Measurements from ENCODE around the gene EPS8L2. TPM values are rescaled to one million over a fixed set of nuclear protein-coding genes. Genes with fewer than 3 reads are reported as not detected.
A peak's percentile ranks its signal among the peaks of the same experiment; 100 is the strongest.

Gene EPS8L2
- total and polyA plus RNA-seq, 2 experiments from 2014 or later = 157 to 310 TPM

DNA sequence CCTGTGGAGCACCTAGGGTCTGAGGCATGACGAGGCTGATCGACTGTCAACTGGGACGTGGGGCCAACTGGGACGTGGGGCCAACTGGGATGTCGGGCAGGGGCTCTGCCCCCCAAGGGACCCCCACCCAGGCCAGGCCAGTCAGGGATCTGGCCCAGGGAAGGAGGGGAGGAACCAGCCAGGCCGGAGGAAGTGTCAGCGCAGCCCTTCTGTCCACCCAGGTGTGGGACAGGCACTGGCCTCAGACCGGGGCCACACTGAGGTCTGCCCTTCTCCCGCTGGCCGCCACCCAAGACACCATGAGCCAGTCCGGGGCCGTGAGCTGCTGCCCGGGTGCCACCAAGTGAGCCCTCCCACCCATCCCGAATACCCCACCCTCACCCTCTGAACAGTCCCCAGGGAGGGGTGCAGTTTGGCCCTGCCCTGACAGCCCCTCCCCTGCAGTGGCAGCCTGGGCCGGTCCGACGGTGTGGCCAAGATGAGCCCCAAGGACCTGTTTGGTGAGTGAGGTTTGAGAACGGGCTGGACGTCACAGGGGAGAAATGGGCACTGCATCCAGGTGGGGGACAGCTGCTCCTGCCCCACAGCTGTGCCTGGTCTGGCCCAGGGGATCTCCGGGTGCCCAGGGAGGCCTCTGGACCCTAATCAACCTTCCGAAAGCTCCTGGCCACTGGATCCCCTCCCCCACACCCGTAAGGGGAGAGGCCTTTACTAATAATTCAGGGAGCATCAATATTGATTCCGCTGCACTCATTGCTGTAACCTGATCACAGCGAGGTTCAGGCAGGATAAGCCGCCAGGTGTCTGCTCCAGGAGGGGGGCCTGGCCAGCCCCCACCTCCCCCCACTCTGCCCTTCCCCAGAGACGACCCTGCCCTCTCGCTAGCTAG, 3.3 kb downstream of the EPS8L2 start:
- WGBS (ENCODE audit: low lambda C conversion rate, missing lambda C conversion rate) = 71% methylated on average over 23 of the region's 27 CpGs
- Histone ChIP-seq H3K27me3 (no peaks in the 10 kb centered on the region), H3K4me1 (ENCODE audit: insufficient read depth) (peaks cover 62% of the 10 kb centered on the region), H3K9me3 (ENCODE audit: low read depth) (no peaks in the 10 kb centered on the region), H3K4me2 (peak overlapping the region; percentile 61), H2AFZ (no peak overlapping the region), H3K4me3 (no peak overlapping the region), H3K27ac (peak overlapping the region; percentile 68), H4K20me1 (ENCODE audit: insufficient read depth, poor library complexity, severe bottlenecking) (no peaks in the 10 kb centered on the region), H3K79me2 (peaks cover 61% of the 10 kb centered on the region), H3K9me2 (replicated peaks; ENCODE audit: insufficient read depth) (no peaks in the 10 kb centered on the region), H3K36me3 (replicated peaks; ENCODE audit: insufficient read depth, low read depth) (no peaks in the 10 kb centered on the region)
- DNase-seq (ENCODE audit: low spot score) = peak; percentile 20
- TF ChIP-seq, protein P1, sequence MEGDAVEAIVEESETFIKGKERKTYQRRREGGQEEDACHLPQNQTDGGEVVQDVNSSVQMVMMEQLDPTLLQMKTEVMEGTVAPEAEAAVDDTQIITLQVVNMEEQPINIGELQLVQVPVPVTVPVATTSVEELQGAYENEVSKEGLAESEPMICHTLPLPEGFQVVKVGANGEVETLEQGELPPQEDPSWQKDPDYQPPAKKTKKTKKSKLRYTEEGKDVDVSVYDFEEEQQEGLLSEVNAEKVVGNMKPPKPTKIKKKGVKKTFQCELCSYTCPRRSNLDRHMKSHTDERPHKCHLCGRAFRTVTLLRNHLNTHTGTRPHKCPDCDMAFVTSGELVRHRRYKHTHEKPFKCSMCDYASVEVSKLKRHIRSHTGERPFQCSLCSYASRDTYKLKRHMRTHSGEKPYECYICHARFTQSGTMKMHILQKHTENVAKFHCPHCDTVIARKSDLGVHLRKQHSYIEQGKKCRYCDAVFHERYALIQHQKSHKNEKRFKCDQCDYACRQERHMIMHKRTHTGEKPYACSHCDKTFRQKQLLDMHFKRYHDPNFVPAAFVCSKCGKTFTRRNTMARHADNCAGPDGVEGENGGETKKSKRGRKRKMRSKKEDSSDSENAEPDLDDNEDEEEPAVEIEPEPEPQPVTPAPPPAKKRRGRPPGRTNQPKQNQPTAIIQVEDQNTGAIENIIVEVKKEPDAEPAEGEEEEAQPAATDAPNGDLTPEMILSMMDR (IDR thresholded peaks at IDR 0.05; ENCODE audit: poor library complexity) = no peak
- TF ChIP-seq EZH2 (IDR thresholded peaks at IDR 0.05; ENCODE audit: borderline replicate concordance) = no peak
- no peak for TF ChIP-seq EZH2phosphoT487 (IDR thresholded peaks at IDR 0.05; ENCODE audit: low read depth, severe bottlenecking, unreplicated experiment)

DNA sequence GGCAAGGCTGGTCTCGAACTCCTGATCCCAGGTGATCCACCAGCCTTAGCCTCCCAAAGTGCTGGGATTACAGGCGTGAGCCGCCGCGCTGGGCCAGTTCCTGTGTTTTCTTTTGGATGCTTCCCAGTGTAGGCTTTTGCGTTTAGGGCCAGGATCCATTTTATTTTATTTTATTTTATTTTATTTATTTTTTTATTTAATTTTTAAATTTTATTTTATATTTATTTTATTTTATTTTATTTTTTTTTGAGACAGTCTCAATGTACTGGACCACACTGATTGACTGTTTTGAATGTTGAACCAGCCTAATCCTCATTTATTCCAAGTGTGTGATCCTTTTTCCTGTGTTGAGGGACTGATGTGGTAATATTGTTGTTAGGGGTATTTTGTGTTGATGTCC, 8.4 kb downstream of the EPS8L2 start:
- no peak overlapping the region for H3K4me3 ChIP-seq
- 99% methylated on average over 6 of the region's 6 CpGs for WGBS (ENCODE audit: low lambda C conversion rate, missing lambda C conversion rate)
- H3K36me3 ChIP-seq (replicated peaks; ENCODE audit: insufficient read depth, low read depth) = no peaks in the 10 kb centered on the region
- no peaks in the 10 kb centered on the region for H3K9me2 ChIP-seq (replicated peaks; ENCODE audit: insufficient read depth)
- peaks cover 13% of the 10 kb centered on the region for H4K20me1 ChIP-seq (ENCODE audit: insufficient read depth, poor library complexity, severe bottlenecking)
- no peaks in the 10 kb centered on the region for H3K9me3 ChIP-seq (ENCODE audit: low read depth)
- H3K4me2 ChIP-seq = no peak overlapping the region
- no peaks in the 10 kb centered on the region for H3K27me3 ChIP-seq
- H3K27ac ChIP-seq = no peak overlapping the region
- peaks cover 64% of the 10 kb centered on the region for H3K79me2 ChIP-seq
- H3K4me1 ChIP-seq (ENCODE audit: insufficient read depth) = peaks cover 24% of the 10 kb centered on the region
- TF ChIP-seq, protein P1 (IDR thresholded peaks at IDR 0.05; ENCODE audit: poor library complexity) = no peak
- TF ChIP-seq EZH2 (IDR thresholded peaks at IDR 0.05; ENCODE audit: borderline replicate concordance) = no peak
- no peak for TF ChIP-seq EZH2phosphoT487 (IDR thresholded peaks at IDR 0.05; ENCODE audit: low read depth, severe bottlenecking, unreplicated experiment)
- DNase-seq (ENCODE audit: low spot score) = no peak
- H2AFZ ChIP-seq = no peak overlapping the region

DNA sequence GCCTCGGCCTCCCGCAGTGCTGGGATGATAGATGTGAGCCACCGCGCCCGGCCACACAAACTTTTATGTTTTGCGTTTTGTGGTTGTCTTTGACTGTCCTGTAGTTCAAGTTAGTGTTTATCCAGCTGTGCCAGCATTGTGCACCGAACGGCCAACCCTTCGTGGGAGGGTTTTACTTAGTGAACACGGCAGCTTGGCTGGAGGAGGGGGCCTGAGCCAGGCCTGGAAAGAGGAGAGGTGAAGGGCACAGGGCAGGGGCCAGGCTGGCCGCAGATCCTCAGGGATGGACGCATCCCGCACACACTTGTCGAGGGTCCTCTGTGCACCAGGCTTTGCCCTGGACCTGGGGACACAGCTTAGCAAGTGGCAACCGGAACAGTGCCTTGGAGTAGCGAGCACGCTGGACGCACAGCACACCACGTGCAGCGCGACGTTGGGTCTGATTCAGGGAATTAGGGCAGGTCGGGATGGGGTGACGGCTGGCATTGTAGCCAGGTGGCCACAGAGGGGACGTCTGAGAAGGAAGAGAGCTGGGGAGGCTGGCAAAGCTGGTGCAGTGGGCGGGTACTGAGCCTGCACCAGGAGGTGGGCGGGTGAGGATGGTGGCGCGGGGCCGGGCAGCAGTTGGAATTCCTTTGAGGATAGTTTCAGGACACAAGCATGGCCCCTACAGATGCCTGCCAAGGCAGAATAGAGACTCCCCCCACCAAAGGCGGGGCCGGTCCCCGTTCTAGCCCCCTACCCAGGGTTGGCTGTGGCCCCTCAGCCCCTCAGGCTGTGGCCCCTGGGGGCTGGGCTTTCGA, 13.4 kb downstream of the EPS8L2 start:
- Histone ChIP-seq H4K20me1 (ENCODE audit: insufficient read depth, poor library complexity, severe bottlenecking) (peaks cover 13% of the 10 kb centered on the region), H3K9me3 (ENCODE audit: low read depth) (no peaks in the 10 kb centered on the region), H3K36me3 (replicated peaks; ENCODE audit: insufficient read depth, low read depth) (no peaks in the 10 kb centered on the region), H3K79me2 (peaks cover 32% of the 10 kb centered on the region), H3K27ac (no peak overlapping the region), H3K4me1 (ENCODE audit: insufficient read depth) (no peaks in the 10 kb centered on the region), H3K9me2 (replicated peaks; ENCODE audit: insufficient read depth) (no peaks in the 10 kb centered on the region), H3K4me3 (no peak overlapping the region), H2AFZ (no peak overlapping the region), H3K4me2 (no peak overlapping the region), H3K27me3 (no peaks in the 10 kb centered on the region)
- WGBS (ENCODE audit: low lambda C conversion rate, missing lambda C conversion rate) = 93% methylated on average over 30 of the region's 34 CpGs
- DNase-seq (ENCODE audit: low spot score) = no peak
- TF ChIP-seq EZH2phosphoT487 (IDR thresholded peaks at IDR 0.05; ENCODE audit: low read depth, severe bottlenecking, unreplicated experiment) (no peak), EZH2 (IDR thresholded peaks at IDR 0.05; ENCODE audit: borderline replicate concordance) (no peak)
- TF ChIP-seq, protein P1 (IDR thresholded peaks at IDR 0.05; ENCODE audit: poor library complexity) = no peak

Data from hepatocyte (in vitro differentiated cells).